ENCODE measurements around the gene RNU7-1.

DNA sequence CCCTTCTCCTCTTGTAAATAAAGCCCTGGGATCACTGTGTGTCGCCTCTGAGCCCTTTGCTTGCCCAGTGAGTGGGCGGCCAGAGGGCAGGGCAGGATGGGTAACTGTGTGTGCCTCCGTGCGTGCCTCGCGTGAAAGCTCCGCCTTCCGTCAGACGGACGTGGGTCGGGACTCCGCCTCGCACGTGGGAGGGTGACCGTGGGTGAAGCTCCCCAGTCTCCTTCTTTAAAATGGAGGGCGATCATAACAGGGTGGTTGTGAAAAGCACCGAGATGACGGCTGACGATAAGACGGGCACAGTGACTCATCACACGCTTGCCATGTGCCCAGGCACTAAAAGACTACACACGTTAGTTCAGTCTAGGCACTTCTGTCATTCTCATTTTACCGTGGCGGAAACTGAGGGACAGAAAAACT lies 17.7 kb downstream of the RNU7-1 start:
- TF ChIP-seq POLR2AphosphoS5 (IDR thresholded peaks at IDR 0.05): peak; percentile 51 to 64 (median 61)
- TF ChIP-seq, protein P1, sequence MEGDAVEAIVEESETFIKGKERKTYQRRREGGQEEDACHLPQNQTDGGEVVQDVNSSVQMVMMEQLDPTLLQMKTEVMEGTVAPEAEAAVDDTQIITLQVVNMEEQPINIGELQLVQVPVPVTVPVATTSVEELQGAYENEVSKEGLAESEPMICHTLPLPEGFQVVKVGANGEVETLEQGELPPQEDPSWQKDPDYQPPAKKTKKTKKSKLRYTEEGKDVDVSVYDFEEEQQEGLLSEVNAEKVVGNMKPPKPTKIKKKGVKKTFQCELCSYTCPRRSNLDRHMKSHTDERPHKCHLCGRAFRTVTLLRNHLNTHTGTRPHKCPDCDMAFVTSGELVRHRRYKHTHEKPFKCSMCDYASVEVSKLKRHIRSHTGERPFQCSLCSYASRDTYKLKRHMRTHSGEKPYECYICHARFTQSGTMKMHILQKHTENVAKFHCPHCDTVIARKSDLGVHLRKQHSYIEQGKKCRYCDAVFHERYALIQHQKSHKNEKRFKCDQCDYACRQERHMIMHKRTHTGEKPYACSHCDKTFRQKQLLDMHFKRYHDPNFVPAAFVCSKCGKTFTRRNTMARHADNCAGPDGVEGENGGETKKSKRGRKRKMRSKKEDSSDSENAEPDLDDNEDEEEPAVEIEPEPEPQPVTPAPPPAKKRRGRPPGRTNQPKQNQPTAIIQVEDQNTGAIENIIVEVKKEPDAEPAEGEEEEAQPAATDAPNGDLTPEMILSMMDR (IDR thresholded peaks at IDR 0.05): no peak
